ENCODE results near the gene SNAP23.

Gene SNAP23

GRCh38 chr15:42576040-42576594 is 80.7 kb downstream of the SNAP23 start:
- no peak for TF ChIP-seq POLR2AphosphoS5 (IDR thresholded peaks at IDR 0.05; ENCODE audit: low read depth, low read length)
- no peak for TF ChIP-seq TAF1 (IDR thresholded peaks at IDR 0.05; ENCODE audit: borderline replicate concordance, low read depth, low read length)
- TF ChIP-seq POLR2A (IDR thresholded peaks at IDR 0.05; ENCODE audit: low read depth, low read length): no peak
- DNase-seq (ENCODE audit: insufficient read length) (no peak), FAIRE-seq (no peak)

- FAIRE-seq: no peak
- no peak for TF ChIP-seq TAF1 (IDR thresholded peaks at IDR 0.05; ENCODE audit: borderline replicate concordance, low read depth, low read length)
- TF ChIP-seq POLR2AphosphoS5 (IDR thresholded peaks at IDR 0.05; ENCODE audit: low read depth, low read length): no peak
- TF ChIP-seq POLR2A (IDR thresholded peaks at IDR 0.05; ENCODE audit: low read depth, low read length): no peak
- no peak for DNase-seq (ENCODE audit: insufficient read length)
Measured at GRCh38 chr15:42576776-42577175, 81.3 kb downstream of the SNAP23 start.

GRCh38 chr15:42577514-42578031 is 82.1 kb downstream of the SNAP23 start:
- DNase-seq (ENCODE audit: insufficient read length): no peak
- FAIRE-seq: no peak

GRCh38 chr15:42578984-42579537 is 83.6 kb downstream of the SNAP23 start:
- FAIRE-seq: no peak
- no peak for TF ChIP-seq TAF1 (IDR thresholded peaks at IDR 0.05; ENCODE audit: borderline replicate concordance, low read depth, low read length)
- no peak for TF ChIP-seq POLR2AphosphoS5 (IDR thresholded peaks at IDR 0.05; ENCODE audit: low read depth, low read length)
- TF ChIP-seq POLR2A (IDR thresholded peaks at IDR 0.05; ENCODE audit: low read depth, low read length): no peak
- no peak for DNase-seq (ENCODE audit: insufficient read length)

More at GRCh38 chr15:42577514-42578031, 82.1 kb downstream of the SNAP23 start:
- TF ChIP-seq TAF1 (IDR thresholded peaks at IDR 0.05; ENCODE audit: borderline replicate concordance, low read depth, low read length) (no peak), POLR2A (IDR thresholded peaks at IDR 0.05; ENCODE audit: low read depth, low read length) (no peak), POLR2AphosphoS5 (IDR thresholded peaks at IDR 0.05; ENCODE audit: low read depth, low read length) (no peak)

DNA sequence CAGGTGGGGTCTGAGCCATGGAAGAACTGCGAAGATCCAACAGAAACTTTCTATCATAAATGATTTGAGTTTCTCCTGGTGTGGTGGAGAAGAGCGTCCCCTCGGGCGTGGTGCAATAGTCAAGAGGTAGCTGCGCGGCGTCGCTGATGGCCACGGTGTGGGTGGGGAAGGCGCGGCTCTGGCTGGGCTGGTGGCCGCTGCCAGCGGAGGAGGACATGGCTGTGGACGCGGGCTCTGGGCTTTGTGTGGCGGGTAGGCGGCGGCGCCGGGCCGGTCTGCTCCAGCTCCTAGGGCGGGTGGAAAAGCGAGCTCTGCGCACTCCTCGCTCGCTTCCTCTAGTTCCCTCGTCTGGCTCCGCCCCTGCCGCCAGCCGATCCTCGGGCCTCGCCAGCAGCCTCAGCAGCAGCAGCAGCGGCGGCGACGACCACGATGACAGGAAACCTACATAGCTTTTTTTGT is 85.9 kb downstream of the SNAP23 start:
- FAIRE-seq (peak; percentile 93), DNase-seq (ENCODE audit: insufficient read length) (peak; percentile 71)
- TF ChIP-seq POLR2A (IDR thresholded peaks at IDR 0.05; ENCODE audit: low read depth, low read length): no peak
- peak; percentile 31; the same call in 1 of the 2 replicates for TF ChIP-seq POLR2AphosphoS5 (IDR thresholded peaks at IDR 0.05; ENCODE audit: low read depth, low read length)

Measured in GM12892 (cell line).